DOHH2 (cell line): ENCODE results near the gene PPP3CA.

ENCODE experiments used
- H3F3A ChIP-seq: fragments of 200-600 bp; sonication (generic), shearing (Covaris generic); 2 replicates; pipeline ENCODE4 v1.6.0; 2016; ENCODE audit warnings: antibody characterized with exemption, mild to moderate bottlenecking; ENCODE audit not compliant: control insufficient read depth, insufficient read depth
- H3K27ac ChIP-seq: fragments of 200-600 bp; sonication (generic); 2 replicates; pipeline ENCODE4 v1.5.1; 2014; ENCODE audit warnings: low read depth, mild to moderate bottlenecking, low read length, moderate library complexity
- H3K27me3 ChIP-seq: fragments of 200-600 bp; sonication (generic); 2 replicates; pipeline ENCODE4 v1.6.1; 2014; ENCODE audit warnings: mild to moderate bottlenecking, low read length, mixed read lengths; ENCODE audit not compliant: control insufficient read depth
- H3K36me3 ChIP-seq: fragments of 200-600 bp; sonication (generic); 2 replicates; pipeline ENCODE4 v1.6.1; 2014; ENCODE audit warnings: mild to moderate bottlenecking, low read length, moderate library complexity, mixed read lengths; ENCODE audit not compliant: control insufficient read depth
- H3K4me1 ChIP-seq: fragments of 200-600 bp; sonication (generic); 2 replicates; pipeline ENCODE4 v1.6.1; 2014; ENCODE audit warnings: mild to moderate bottlenecking, low read length, mixed read lengths; ENCODE audit not compliant: control insufficient read depth
- H3K4me2 ChIP-seq: fragments of 200-600 bp; sonication (generic); 2 replicates; pipeline ENCODE4 v1.6.0; 2014; ENCODE audit warnings: mild to moderate bottlenecking, low read length, moderate library complexity
- H3K4me3 ChIP-seq: fragments of 200-600 bp; sonication (generic); 2 replicates; pipeline ENCODE4 v1.5.1; 2014; ENCODE audit warnings: mild to moderate bottlenecking, low read length, mixed read lengths
- H3K79me2 ChIP-seq: fragments of 200-600 bp; sonication (generic); 2 replicates; pipeline ENCODE4 v1.6.1; 2014; ENCODE audit warnings: mild to moderate bottlenecking, low read length, mixed read lengths; ENCODE audit not compliant: control insufficient read depth
- H3K9me2 ChIP-seq: fragments of 200-600 bp; sonication (generic); replicated peaks from 2 replicates; pipeline ENCODE4 v1.6.1; 2014; ENCODE audit warnings: mild to moderate bottlenecking, low read length, mixed read lengths; ENCODE audit not compliant: control insufficient read depth
- H3K9me3 ChIP-seq: fragments of 200-600 bp; sonication (generic); 2 replicates; pipeline ENCODE4 v1.6.1; 2014; ENCODE audit warnings: antibody characterized with exemption, low read length, mixed read lengths; ENCODE audit not compliant: control insufficient read depth, insufficient read depth
- H4K20me1 ChIP-seq: fragments of 200-600 bp; sonication (generic); 2 replicates; pipeline ENCODE4 v1.6.0; 2014; ENCODE audit warnings: low read depth, mild to moderate bottlenecking, antibody characterized with exemption, low read length, moderate library complexity; ENCODE audit not compliant: control insufficient read depth, insufficient read depth
- EZH2phosphoT487 ChIP-seq: fragments of 200-600 bp; sonication (generic); IDR thresholded peaks from 2 replicates; pipeline ENCODE4 v1.6.1; 2017; ENCODE audit warnings: borderline replicate concordance, mild to moderate bottlenecking, antibody characterized with exemption, low read length, moderate library complexity, mixed read lengths
- TF ChIP-seq, protein P1 (sequence below): fragments of 200-600 bp; sonication (generic); IDR thresholded peaks from one replicate; pipeline ENCODE4 v1.5.1; 2014; ENCODE audit warnings: antibody characterized with exemption, mild to moderate bottlenecking, low read depth, low read length; ENCODE audit not compliant: poor library complexity, severe bottlenecking

The PPP3CA gene

GRCh38 chr4:101299021-101299420, 48.3 kb downstream of the PPP3CA start:
- H3K36me3 ChIP-seq: no peaks in the 10 kb centered on the region
- H3F3A ChIP-seq: no peaks in the 10 kb centered on the region
- H3K27me3 ChIP-seq: no peaks in the 10 kb centered on the region
- no peak overlapping the region for H3K4me3 ChIP-seq
- no peaks in the 10 kb centered on the region for H3K4me1 ChIP-seq
- no peak overlapping the region for H3K4me2 ChIP-seq
- no peaks in the 10 kb centered on the region for H3K9me2 ChIP-seq
- H4K20me1 ChIP-seq: 0 out of 2 replicates have a peak, but pooled peaks cover under 1% of the 10 kb centered on the region
- H3K9me3 ChIP-seq: no peaks in the 10 kb centered on the region
- TF ChIP-seq EZH2phosphoT487: no peak
- TF ChIP-seq, protein P1, sequence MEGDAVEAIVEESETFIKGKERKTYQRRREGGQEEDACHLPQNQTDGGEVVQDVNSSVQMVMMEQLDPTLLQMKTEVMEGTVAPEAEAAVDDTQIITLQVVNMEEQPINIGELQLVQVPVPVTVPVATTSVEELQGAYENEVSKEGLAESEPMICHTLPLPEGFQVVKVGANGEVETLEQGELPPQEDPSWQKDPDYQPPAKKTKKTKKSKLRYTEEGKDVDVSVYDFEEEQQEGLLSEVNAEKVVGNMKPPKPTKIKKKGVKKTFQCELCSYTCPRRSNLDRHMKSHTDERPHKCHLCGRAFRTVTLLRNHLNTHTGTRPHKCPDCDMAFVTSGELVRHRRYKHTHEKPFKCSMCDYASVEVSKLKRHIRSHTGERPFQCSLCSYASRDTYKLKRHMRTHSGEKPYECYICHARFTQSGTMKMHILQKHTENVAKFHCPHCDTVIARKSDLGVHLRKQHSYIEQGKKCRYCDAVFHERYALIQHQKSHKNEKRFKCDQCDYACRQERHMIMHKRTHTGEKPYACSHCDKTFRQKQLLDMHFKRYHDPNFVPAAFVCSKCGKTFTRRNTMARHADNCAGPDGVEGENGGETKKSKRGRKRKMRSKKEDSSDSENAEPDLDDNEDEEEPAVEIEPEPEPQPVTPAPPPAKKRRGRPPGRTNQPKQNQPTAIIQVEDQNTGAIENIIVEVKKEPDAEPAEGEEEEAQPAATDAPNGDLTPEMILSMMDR: no peak
- no peaks in the 10 kb centered on the region for H3K79me2 ChIP-seq
- H3K27ac ChIP-seq: no peak overlapping the region

GRCh38 chr4:101295691-101296090, 51.6 kb downstream of the PPP3CA start:
- no peak overlapping the region for H3K4me2 ChIP-seq
- no peaks in the 10 kb centered on the region for H3K9me3 ChIP-seq
- no peak overlapping the region for H3K4me3 ChIP-seq
- TF ChIP-seq EZH2phosphoT487: no peak
- TF ChIP-seq, protein P1: no peak
- H3K4me1 ChIP-seq: no peaks in the 10 kb centered on the region
- H3K9me2 ChIP-seq: no peaks in the 10 kb centered on the region
- 0 out of 2 replicates have a peak, but pooled peaks cover 5% of the 10 kb centered on the region for H4K20me1 ChIP-seq
- no peaks in the 10 kb centered on the region for H3K27me3 ChIP-seq
- H3K36me3 ChIP-seq: no peaks in the 10 kb centered on the region
- H3K27ac ChIP-seq: no peak overlapping the region
- H3F3A ChIP-seq: no peaks in the 10 kb centered on the region
- peaks cover 6% of the 10 kb centered on the region; the same call in 1 of the 2 replicates for H3K79me2 ChIP-seq

DNA sequence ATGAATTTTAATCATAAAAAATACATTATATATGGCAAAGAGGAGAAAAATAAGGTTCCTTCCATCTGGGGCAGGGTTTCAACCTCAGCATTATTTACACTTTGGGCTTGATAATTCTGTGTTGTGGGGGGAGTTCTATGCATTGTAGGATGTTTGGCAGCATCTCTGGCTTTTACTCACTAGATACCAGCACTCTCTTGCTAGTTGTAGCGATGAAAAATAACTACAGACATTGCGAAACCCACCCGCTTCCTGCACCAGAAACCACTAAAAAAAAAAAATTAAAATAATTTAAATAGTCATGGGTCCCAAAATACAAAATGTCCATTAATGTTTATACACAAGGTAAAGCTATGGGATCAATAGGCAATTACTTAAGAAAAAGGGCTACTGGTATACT, 52.7 kb downstream of the PPP3CA start:
- no peak overlapping the region for H3K4me3 ChIP-seq
- H3F3A ChIP-seq: no peaks in the 10 kb centered on the region
- H3K9me2 ChIP-seq: no peaks in the 10 kb centered on the region
- no peaks in the 10 kb centered on the region for H3K4me1 ChIP-seq
- H3K4me2 ChIP-seq: no peak overlapping the region
- no peaks in the 10 kb centered on the region for H3K9me3 ChIP-seq
- H3K36me3 ChIP-seq: no peaks in the 10 kb centered on the region
- H3K27ac ChIP-seq: no peak overlapping the region
- H3K79me2 ChIP-seq: peaks cover 6% of the 10 kb centered on the region; the same call in 1 of the 2 replicates
- no peaks in the 10 kb centered on the region for H3K27me3 ChIP-seq
- 0 out of 2 replicates have a peak, but pooled peaks cover 5% of the 10 kb centered on the region for H4K20me1 ChIP-seq
- no peak for TF ChIP-seq EZH2phosphoT487
- TF ChIP-seq, protein P1: no peak
